Smooth muscle cell (in vitro differentiated cells): Measurements from ENCODE around the gene HOXA3. TPM values are rescaled to one million over a fixed set of nuclear protein-coding genes. Genes with fewer than 3 reads are reported as not detected.

Experiments used
- DNase-seq: peaks from one replicate; lab custom pipeline; 2025; ENCODE audit not compliant: unreplicated experiment; lab: John Stamatoyannopoulos, UW
- H2AFZ ChIP-seq: fragments of 200-600 bp; sonication (generic); 2 replicates; pipeline ENCODE4 v1.6.0; 2016; ENCODE audit warnings: antibody characterized with exemption, low read depth, mild to moderate bottlenecking
- H3F3A ChIP-seq: fragments of 200-600 bp; sonication (generic); 2 replicates; pipeline ENCODE4 v1.6.0; 2017; ENCODE audit warnings: antibody characterized with exemption, low read depth
- H3K27ac ChIP-seq: fragments of 200-600 bp; sonication (generic); 2 replicates; pipeline ENCODE4 v1.5.1; 2016; ENCODE audit warnings: low read depth, mild to moderate bottlenecking
- H3K27me3 ChIP-seq: fragments of 200-600 bp; sonication (generic); 2 replicates; pipeline ENCODE4 v1.6.1; 2016; ENCODE audit warnings: low read depth, mild to moderate bottlenecking
- H3K36me3 ChIP-seq: fragments of 200-600 bp; sonication (generic); 2 replicates; pipeline ENCODE4 v1.5.1; 2016; ENCODE audit warnings: low read depth
- H3K4me1 ChIP-seq: fragments of 200-600 bp; sonication (generic); 2 replicates; pipeline ENCODE4 v1.5.1; 2016; ENCODE audit warnings: low read depth
- H3K4me2 ChIP-seq: fragments of 200-600 bp; sonication (generic); 2 replicates; pipeline ENCODE4 v1.6.0; 2016; ENCODE audit warnings: mild to moderate bottlenecking
- H3K4me3 ChIP-seq: fragments of 200-600 bp; sonication (generic); 2 replicates; pipeline ENCODE4 v1.5.1; 2016; ENCODE audit warnings: mild to moderate bottlenecking
- H3K79me2 ChIP-seq: fragments of 200-600 bp; sonication (generic); 2 replicates; pipeline ENCODE4 v1.6.0; 2016; ENCODE audit warnings: low read depth, mild to moderate bottlenecking
- H3K9ac ChIP-seq: fragments of 200-600 bp; sonication (generic); 2 replicates; pipeline ENCODE4 v1.6.0; 2016; ENCODE audit warnings: low read depth
- H3K9me3 ChIP-seq: fragments of 200-600 bp; sonication (generic); replicated peaks from 2 replicates; pipeline ENCODE4 v1.5.1; 2016; ENCODE audit warnings: low read depth
- H4K20me1 ChIP-seq: fragments of 200-600 bp; sonication (generic); 2 replicates; pipeline ENCODE4 v1.6.0; 2016; ENCODE audit warnings: low read depth
- WGBS: methylation state at CpG from one replicate; pipeline ENCODE4 v1.1.7; 2016; ENCODE audit warnings: low lambda C conversion rate; 5-methylcytosine and 5-hydroxymethylcytosine counted together
- polyA plus RNA-seq: library from polyadenylated mRNA; unstranded; fragments of >200 nt; fragmentation: Nextera tagmentation; extraction: Ambion mirVana; gene quantifications from 2 replicates; pipeline ENCODE4 v1.2.1, GENCODE V29; 2016
- total RNA-seq: library from RNA; depleted of rRNA; stranded (reverse); fragments of >200 nt; gene quantifications from 2 replicates; pipeline ENCODE4 v1.2.3, GENCODE V29; 2014
- TF ChIP-seq, protein P1 (sequence below): fragments of 200-600 bp; sonication (generic); IDR thresholded peaks from 2 replicates; pipeline ENCODE4 v1.5.1; 2017; ENCODE audit warnings: borderline replicate concordance, mild to moderate bottlenecking, antibody characterized with exemption; ENCODE audit not compliant: insufficient read depth, poor library complexity, severe bottlenecking

HOXA3 gene
- total and polyA plus RNA-seq, 2 experiments from 2014 or later: 0.13 to 0.31 TPM

DNA sequence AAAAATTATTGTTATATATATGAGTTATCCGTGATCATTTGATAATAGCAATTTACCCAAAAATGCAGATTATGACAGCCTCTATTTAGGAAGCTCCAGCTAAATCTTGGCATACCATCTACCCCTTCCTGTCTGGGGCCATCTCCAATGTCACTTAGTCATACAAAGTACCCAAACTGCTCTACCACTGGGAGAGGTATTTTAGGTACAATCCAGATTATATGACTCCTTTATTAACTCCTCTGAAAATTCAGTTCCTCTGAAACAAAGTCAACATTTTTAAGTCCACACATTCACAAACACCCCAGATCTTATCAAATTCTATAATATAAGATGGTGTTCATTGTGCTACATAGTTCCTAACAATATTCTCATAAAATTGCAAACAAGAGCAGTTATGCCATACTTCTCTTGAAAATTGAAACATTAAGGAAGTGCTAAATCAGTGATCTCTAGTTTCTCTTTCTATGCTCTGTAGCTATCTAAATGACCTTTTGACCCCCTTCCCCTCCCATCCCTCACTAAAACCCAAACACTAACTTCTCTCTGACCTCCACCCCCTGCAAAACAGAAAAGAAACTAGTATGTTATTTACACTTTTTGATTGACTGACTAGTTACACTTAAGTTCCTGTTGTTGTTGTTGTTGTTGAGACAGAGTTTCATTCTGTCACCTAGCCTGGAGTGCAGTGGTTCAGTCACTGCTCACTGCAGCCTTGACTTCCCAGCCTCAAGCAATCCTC lies 73.0 kb downstream of the HOXA3 start:
- no peak overlapping the region for H3K9ac ChIP-seq

GRCh38 chr7:27078616-27079233 lies 73.7 kb downstream of the HOXA3 start:
- no peaks in the 10 kb centered on the region for H3F3A ChIP-seq
- H3K27ac ChIP-seq: no peak overlapping the region
- H3K4me3 ChIP-seq: no peak overlapping the region
- no peak overlapping the region for H2AFZ ChIP-seq
- no peaks in the 10 kb centered on the region for H3K9me3 ChIP-seq
- H3K4me2 ChIP-seq: no peak overlapping the region
- H3K36me3 ChIP-seq: no peaks in the 10 kb centered on the region
- 92% methylated on average over 5 of the region's 5 CpGs for WGBS
- H4K20me1 ChIP-seq: no peaks in the 10 kb centered on the region
- peaks cover 7% of the 10 kb centered on the region for H3K27me3 ChIP-seq
- H3K9ac ChIP-seq: no peak overlapping the region
- no peaks in the 10 kb centered on the region for H3K79me2 ChIP-seq
- TF ChIP-seq, protein P1, sequence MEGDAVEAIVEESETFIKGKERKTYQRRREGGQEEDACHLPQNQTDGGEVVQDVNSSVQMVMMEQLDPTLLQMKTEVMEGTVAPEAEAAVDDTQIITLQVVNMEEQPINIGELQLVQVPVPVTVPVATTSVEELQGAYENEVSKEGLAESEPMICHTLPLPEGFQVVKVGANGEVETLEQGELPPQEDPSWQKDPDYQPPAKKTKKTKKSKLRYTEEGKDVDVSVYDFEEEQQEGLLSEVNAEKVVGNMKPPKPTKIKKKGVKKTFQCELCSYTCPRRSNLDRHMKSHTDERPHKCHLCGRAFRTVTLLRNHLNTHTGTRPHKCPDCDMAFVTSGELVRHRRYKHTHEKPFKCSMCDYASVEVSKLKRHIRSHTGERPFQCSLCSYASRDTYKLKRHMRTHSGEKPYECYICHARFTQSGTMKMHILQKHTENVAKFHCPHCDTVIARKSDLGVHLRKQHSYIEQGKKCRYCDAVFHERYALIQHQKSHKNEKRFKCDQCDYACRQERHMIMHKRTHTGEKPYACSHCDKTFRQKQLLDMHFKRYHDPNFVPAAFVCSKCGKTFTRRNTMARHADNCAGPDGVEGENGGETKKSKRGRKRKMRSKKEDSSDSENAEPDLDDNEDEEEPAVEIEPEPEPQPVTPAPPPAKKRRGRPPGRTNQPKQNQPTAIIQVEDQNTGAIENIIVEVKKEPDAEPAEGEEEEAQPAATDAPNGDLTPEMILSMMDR: no peak
- no peaks in the 10 kb centered on the region for H3K4me1 ChIP-seq
- DNase-seq: no peak

More for the DNA sequence above, 73.0 kb downstream of the HOXA3 start:
- no peaks in the 10 kb centered on the region for H3K9me3 ChIP-seq
- DNase-seq: no peak
- peaks cover 7% of the 10 kb centered on the region for H3K27me3 ChIP-seq
- H3K36me3 ChIP-seq: no peaks in the 10 kb centered on the region
- H3K79me2 ChIP-seq: no peaks in the 10 kb centered on the region
- no peaks in the 10 kb centered on the region for H3F3A ChIP-seq
- WGBS: 94% methylated on average over 1 of the region's 1 CpG
- H3K4me1 ChIP-seq: no peaks in the 10 kb centered on the region
- H3K27ac ChIP-seq: no peak overlapping the region
- H3K4me3 ChIP-seq: no peak overlapping the region
- no peaks in the 10 kb centered on the region for H4K20me1 ChIP-seq
- no peak overlapping the region for H2AFZ ChIP-seq
- TF ChIP-seq, protein P1: no peak
- H3K4me2 ChIP-seq: no peak overlapping the region

DNA sequence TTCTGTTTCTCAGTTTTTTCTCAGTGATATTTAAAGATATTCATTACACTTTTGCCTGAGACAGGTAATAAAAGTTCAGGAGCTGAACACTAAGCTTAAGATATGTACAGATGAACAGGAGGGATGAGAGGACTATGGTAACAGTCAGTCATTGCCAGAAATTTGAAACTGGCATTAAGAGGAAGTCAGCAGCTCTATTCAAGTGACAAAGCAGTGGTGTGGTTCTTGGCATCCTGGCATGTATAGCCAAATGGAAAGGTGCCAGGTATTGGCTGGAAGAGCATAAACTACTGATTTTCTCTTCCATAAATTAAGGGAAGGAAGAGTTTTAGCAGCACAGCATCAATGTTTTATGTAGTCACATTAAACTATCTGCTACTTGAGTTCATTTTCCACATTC lies 79.3 kb downstream of the HOXA3 start:
- Histone ChIP-seq H3K4me3 (no peak overlapping the region), H4K20me1 (no peaks in the 10 kb centered on the region), H3K9ac (no peak overlapping the region), H2AFZ (no peak overlapping the region), H3K79me2 (no peaks in the 10 kb centered on the region), H3F3A (no peaks in the 10 kb centered on the region), H3K9me3 (no peaks in the 10 kb centered on the region), H3K27me3 (no peaks in the 10 kb centered on the region), H3K4me1 (no peaks in the 10 kb centered on the region), H3K36me3 (no peaks in the 10 kb centered on the region), H3K27ac (no peak overlapping the region), H3K4me2 (no peak overlapping the region)
- DNase-seq: no peak
- TF ChIP-seq, protein P1: no peak
